ENCODE data around the gene USP28.

DNA sequence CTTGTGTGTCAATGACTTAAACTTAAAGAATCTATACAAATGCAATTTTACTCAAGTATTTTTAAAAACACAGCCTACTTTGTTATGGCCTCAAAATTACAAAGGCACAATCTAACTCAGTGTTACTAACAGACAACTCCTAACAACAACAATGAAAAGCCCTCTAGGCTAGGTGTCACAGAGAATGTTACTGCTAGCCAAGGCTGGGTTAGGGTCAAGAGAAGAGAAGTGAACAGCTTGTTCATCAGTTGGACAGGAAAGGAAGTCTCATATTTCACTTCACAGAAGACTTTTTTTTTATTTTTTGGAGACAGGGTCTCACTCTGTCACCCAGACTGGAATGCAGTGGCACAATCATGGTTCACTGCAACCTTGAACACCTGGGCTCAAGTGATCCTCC lies 69.7 kb downstream of the USP28 start:
- TF ChIP-seq, protein P1, sequence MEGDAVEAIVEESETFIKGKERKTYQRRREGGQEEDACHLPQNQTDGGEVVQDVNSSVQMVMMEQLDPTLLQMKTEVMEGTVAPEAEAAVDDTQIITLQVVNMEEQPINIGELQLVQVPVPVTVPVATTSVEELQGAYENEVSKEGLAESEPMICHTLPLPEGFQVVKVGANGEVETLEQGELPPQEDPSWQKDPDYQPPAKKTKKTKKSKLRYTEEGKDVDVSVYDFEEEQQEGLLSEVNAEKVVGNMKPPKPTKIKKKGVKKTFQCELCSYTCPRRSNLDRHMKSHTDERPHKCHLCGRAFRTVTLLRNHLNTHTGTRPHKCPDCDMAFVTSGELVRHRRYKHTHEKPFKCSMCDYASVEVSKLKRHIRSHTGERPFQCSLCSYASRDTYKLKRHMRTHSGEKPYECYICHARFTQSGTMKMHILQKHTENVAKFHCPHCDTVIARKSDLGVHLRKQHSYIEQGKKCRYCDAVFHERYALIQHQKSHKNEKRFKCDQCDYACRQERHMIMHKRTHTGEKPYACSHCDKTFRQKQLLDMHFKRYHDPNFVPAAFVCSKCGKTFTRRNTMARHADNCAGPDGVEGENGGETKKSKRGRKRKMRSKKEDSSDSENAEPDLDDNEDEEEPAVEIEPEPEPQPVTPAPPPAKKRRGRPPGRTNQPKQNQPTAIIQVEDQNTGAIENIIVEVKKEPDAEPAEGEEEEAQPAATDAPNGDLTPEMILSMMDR (IDR thresholded peaks at IDR 0.05; ENCODE audit: low read length), result no peak
- TF ChIP-seq EZH2 (optimal IDR thresholded peaks at IDR 0.05; ENCODE audit: low read depth, low read length), result no peak
